Ishikawa (cell line): ENCODE data around the gene ZNF547.

Source experiments
- CEBPB ChIP-seq: IDR thresholded peaks from 2 replicates; pipeline ENCODE4 v1.6.1; 2012
- CREB1 ChIP-seq: IDR thresholded peaks from 2 replicates; pipeline ENCODE4 v1.6.1; 2012; ENCODE audit warnings: low read depth
- EGR1 ChIP-seq: IDR thresholded peaks from 2 replicates; pipeline ENCODE4 v1.6.1; 2012
- EP300 ChIP-seq: IDR thresholded peaks from 2 replicates; pipeline ENCODE4 v1.6.1; 2012; ENCODE audit warnings: borderline replicate concordance
- FOXM1 ChIP-seq: IDR thresholded peaks from 2 replicates; pipeline ENCODE4 v1.6.1; 2012; ENCODE audit warnings: low read depth, borderline replicate concordance
- NFIC ChIP-seq: IDR thresholded peaks from 2 replicates; pipeline ENCODE4 v1.6.1; 2012
- RAD21 ChIP-seq: IDR thresholded peaks from 2 replicates; pipeline ENCODE4 v1.6.1; 2012; ENCODE audit warnings: low read depth
- TAF1 ChIP-seq: IDR thresholded peaks from 2 replicates; pipeline ENCODE4 v1.6.1; 2012; ENCODE audit warnings: low read depth, mild to moderate bottlenecking
- TCF12 ChIP-seq: IDR thresholded peaks from 2 replicates; pipeline ENCODE4 v1.6.1; 2012; ENCODE audit warnings: low read depth
- TEAD4 ChIP-seq: IDR thresholded peaks from 2 replicates; pipeline ENCODE4 v1.6.1; 2012
- YY1 ChIP-seq: IDR thresholded peaks from 2 replicates; pipeline ENCODE4 v1.6.1; 2012; ENCODE audit warnings: low read depth
- ZBTB7A ChIP-seq: IDR thresholded peaks from 2 replicates; pipeline ENCODE4 v1.6.1; 2012; ENCODE audit warnings: low read depth
- TF ChIP-seq, protein P1 (sequence below): IDR thresholded peaks from 2 replicates; pipeline ENCODE4 v1.6.1; 2012
- TF ChIP-seq, protein P2 (sequence below): IDR thresholded peaks from 2 replicates; pipeline ENCODE4 v1.6.1; 2012; ENCODE audit warnings: low read depth, mild to moderate bottlenecking
- TF ChIP-seq, protein P3 (sequence below): IDR thresholded peaks from 2 replicates; pipeline ENCODE4 v1.6.1; 2012

Gene ZNF547

DNA sequence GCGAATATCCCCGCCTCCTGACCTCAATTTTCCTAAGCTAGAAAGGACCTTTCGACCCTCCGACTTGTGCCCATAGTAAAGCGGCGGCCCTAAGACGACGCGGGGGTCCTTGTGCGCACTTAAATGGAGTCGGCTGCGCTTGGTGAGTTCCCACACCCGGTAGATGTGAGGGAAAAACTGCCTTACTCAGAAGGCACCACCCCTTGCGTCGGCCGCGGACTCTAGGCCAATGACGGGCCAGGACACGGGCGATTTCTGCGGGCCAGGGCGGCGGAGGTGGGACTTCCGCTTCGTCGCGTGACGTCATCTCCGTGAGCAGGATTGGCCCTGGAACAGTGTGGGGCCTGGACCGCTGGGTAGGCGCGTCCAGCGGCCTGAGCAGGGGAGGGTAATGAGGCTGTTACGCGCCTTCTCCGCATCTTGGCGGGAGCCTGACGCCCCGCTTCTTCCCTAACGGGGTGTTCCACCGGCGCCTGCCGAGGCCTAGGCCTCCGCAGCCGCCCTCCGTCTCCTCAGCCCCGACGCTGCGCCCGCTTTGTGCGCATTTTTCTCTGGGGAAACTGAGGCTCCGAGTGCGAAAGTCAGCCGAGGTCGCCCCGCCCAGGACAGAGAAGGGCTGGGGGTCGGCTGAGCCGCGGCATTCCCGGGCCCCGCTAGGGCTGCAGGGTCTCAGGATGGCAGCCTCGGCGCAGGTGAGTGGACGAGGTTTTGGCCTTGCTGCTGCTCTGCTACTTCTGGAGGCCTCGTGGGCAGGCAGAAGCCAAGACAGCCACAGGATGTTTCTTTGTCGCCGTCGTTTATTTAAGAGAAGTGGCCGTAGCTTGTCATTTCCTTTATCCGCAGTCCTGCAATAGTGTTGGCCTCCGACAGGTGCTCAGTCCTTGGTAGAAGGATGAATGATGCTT is 42.9 kb upstream of the ZNF547 start, which contains the start of gene ZNF543:
Gene ZNF543 (plus strand): TSS at position 293 of the 905 bp plus-strand sequence. CDS start 382 bp downstream, at position 675.
- 0 out of 2 replicates have a peak, but pooled peaks have one; percentile 9 for TF ChIP-seq TEAD4
- TF ChIP-seq ZBTB7A, result no peak
- no peak for TF ChIP-seq TCF12
- peak; percentile 72 for TF ChIP-seq TAF1
- peak; percentile 56; the same call in 1 of the 2 replicates for TF ChIP-seq YY1
- peak; percentile 85 for TF ChIP-seq CREB1
- TF ChIP-seq, protein P1, sequence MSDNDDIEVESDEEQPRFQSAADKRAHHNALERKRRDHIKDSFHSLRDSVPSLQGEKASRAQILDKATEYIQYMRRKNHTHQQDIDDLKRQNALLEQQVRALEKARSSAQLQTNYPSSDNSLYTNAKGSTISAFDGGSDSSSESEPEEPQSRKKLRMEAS, result peak; percentile 44
- no peak for TF ChIP-seq NFIC
- TF ChIP-seq, protein P2, sequence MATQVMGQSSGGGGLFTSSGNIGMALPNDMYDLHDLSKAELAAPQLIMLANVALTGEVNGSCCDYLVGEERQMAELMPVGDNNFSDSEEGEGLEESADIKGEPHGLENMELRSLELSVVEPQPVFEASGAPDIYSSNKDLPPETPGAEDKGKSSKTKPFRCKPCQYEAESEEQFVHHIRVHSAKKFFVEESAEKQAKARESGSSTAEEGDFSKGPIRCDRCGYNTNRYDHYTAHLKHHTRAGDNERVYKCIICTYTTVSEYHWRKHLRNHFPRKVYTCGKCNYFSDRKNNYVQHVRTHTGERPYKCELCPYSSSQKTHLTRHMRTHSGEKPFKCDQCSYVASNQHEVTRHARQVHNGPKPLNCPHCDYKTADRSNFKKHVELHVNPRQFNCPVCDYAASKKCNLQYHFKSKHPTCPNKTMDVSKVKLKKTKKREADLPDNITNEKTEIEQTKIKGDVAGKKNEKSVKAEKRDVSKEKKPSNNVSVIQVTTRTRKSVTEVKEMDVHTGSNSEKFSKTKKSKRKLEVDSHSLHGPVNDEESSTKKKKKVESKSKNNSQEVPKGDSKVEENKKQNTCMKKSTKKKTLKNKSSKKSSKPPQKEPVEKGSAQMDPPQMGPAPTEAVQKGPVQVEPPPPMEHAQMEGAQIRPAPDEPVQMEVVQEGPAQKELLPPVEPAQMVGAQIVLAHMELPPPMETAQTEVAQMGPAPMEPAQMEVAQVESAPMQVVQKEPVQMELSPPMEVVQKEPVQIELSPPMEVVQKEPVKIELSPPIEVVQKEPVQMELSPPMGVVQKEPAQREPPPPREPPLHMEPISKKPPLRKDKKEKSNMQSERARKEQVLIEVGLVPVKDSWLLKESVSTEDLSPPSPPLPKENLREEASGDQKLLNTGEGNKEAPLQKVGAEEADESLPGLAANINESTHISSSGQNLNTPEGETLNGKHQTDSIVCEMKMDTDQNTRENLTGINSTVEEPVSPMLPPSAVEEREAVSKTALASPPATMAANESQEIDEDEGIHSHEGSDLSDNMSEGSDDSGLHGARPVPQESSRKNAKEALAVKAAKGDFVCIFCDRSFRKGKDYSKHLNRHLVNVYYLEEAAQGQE, result no peak

DNA sequence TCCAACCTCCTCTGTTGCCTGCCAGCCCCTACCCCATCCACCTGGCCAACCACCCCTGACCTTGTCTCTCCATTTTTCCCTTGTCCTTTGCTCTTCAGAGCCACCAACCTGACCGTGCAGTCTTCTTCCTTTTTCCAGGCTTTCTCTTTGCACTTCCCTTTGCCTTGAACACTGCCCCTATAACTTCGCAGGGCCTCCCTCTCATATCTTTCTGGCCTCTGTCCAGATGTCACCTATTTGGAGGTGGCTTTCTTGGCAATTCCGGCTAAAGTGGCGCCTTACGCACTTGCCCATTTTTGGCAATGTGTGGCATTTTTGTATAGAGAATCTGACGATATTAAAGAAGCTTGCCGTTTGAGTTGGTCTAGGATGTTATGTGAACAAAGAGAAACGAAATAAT is 42.2 kb upstream of the ZNF547 start:
- TF ChIP-seq CEBPB (no peak), EGR1 (no peak), NFIC (no peak), YY1 (no peak), TAF1 (no peak), FOXM1 (no peak), CREB1 (no peak), TCF12 (no peak), ZBTB7A (no peak)
- TF ChIP-seq, protein P3, sequence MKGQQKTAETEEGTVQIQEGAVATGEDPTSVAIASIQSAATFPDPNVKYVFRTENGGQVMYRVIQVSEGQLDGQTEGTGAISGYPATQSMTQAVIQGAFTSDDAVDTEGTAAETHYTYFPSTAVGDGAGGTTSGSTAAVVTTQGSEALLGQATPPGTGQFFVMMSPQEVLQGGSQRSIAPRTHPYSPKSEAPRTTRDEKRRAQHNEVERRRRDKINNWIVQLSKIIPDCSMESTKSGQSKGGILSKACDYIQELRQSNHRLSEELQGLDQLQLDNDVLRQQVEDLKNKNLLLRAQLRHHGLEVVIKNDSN, result no peak

DNA sequence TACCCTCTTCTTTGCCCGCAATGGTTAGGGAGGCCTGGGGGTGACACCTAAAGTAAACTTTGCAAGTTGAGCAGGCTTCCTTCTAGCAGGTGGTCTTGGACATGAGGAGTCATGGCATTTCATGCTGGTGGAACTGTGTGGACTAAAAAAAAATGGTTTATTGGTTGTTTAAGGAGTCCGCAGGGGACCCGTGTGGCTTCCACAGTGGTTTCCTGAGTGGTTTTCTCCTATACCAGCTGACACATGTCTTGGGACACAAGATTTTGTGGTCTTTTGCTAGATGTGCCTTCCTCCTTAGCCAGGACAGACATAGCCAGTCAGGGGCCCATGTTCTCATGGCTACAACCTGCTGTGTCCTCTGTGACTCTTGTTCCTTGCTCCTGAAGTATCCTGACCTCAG is 41.6 kb upstream of the ZNF547 start:
- no peak for TF ChIP-seq EGR1
- TF ChIP-seq RAD21, result no peak
- TF ChIP-seq, protein P1, result no peak
- no peak for TF ChIP-seq YY1
- no peak for TF ChIP-seq CEBPB
- no peak for TF ChIP-seq TCF12
- TF ChIP-seq TEAD4, result no peak
- no peak for TF ChIP-seq FOXM1
- TF ChIP-seq, protein P3, result no peak
- no peak for TF ChIP-seq CREB1
- TF ChIP-seq, protein P2, result no peak

DNA sequence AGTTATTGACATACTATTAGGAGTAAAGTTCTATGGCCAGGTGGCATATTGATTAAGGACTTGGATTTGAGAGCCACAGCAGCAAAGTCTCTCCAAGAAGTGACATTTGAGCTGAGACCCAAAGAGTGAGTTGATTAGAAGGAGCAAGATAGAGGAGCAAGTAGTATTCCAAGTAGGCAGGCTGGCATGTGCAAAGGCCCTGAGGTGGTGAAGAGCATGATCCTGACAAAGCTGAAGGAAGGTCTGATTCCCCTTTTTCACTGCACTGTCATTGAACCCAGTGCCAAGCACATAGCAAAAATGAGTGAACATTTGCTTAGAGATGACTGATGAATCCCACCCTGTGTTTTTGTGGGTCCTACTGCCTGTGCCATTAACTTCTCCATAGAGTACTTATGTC is 38.4 kb upstream of the ZNF547 start:
- no peak for TF ChIP-seq EP300
- TF ChIP-seq, protein P1, result no peak
- no peak for TF ChIP-seq TEAD4
- no peak for TF ChIP-seq CEBPB
- TF ChIP-seq, protein P2, result no peak
- no peak for TF ChIP-seq FOXM1
- no peak for TF ChIP-seq TAF1
- TF ChIP-seq, protein P3, result no peak
